Lower leg skin (tissue), 4 donors: ENCODE data around the gene VSNL1. TPM values are rescaled to one million over a fixed set of nuclear protein-coding genes. Genes with fewer than 3 reads are reported as not detected.
A peak's percentile ranks its signal among the peaks of the same experiment; 100 is the strongest.

Experiments
- DNase-seq, 2 donors: peaks; one replicate each; pipeline ENCODE4 v3.0.0-alpha.2; 2019; ENCODE audit warnings: low spot score in 2 of 2
- H3K4me3 ChIP-seq: fragments of 200-600 bp; sonication (generic); 2 replicates; pipeline ENCODE4 v1.5.1; 2017; ENCODE audit warnings: mild to moderate bottlenecking, low read depth; ENCODE audit not compliant: poor library complexity, severe bottlenecking
- CTCF ChIP-seq, 3 donors: fragments of 450-650 bp; IDR thresholded peaks; one replicate each; pipeline ENCODE4 v1.5.1; 2016; ENCODE audit warnings: antibody characterized with exemption in 3 of 3, mild to moderate bottlenecking in 3 of 3, moderate library complexity in 2 of 3
- POLR2A ChIP-seq, 2 donors: fragments of 450-650 bp; IDR thresholded peaks; one replicate each; pipeline ENCODE4 v1.6.1; 2016 to 2017; ENCODE audit warnings: antibody characterized with exemption in 2 of 2, mild to moderate bottlenecking in 1 of 2, moderate library complexity in 1 of 2
- WGBS, 2 donors: methylation state at CpG; one replicate each; pipeline ENCODE4 v1.1.5; 2018; 5-methylcytosine and 5-hydroxymethylcytosine counted together
- intact Hi-C: fragments of 100-400 bp; cut with DNase I; formaldehyde crosslinking; loops from one replicate; pipeline ENCODE4 v1.15.0; 2023; ENCODE audit warnings: low total_unique reads
- total RNA-seq, 4 donors: library from RNA; depleted of rRNA; stranded (reverse); fragments of >200 nt; gene quantifications; one replicate each; pipeline ENCODE4 v1.1.0, GENCODE V29; 2016

Gene VSNL1
- total RNA-seq, 4 donors from 2014 or later, result 4.9 to 17.7 (median 9.5) TPM

GRCh38 chr2:17522303-17522702 is 18.2 kb upstream of the VSNL1 start:
- intact Hi-C loops, result no loop called here
- H3K4me3 ChIP-seq, result no peak overlapping the region
- WGBS, 2 donors, result 85 to 89% methylated on average over 6 of the region's 6 CpGs
- DNase-seq, result no peak
- no peak for TF ChIP-seq POLR2A (IDR thresholded peaks at IDR 0.05)
- TF ChIP-seq CTCF (IDR thresholded peaks at IDR 0.05), result no peak

GRCh38 chr2:17529771-17530170 is 10.7 kb upstream of the VSNL1 start:
- intact Hi-C loops, result no loop called here
- TF ChIP-seq CTCF (IDR thresholded peaks at IDR 0.05) (no peak), POLR2A (IDR thresholded peaks at IDR 0.05) (no peak)
- DNase-seq, result no peak
- 71 to 75% methylated on average over 2 of the region's 2 CpGs for WGBS, 2 donors
- no peak overlapping the region for H3K4me3 ChIP-seq

- no peak overlapping the region for H3K4me3 ChIP-seq
- DNase-seq, result no peak
- intact Hi-C loops, result no loop called here
- no peak for TF ChIP-seq CTCF (IDR thresholded peaks at IDR 0.05)
- TF ChIP-seq POLR2A (IDR thresholded peaks at IDR 0.05), result no peak
- 82 to 83% methylated on average over 2 of the region's 2 CpGs for WGBS, 2 donors
Observed at GRCh38 chr2:17533546-17533945, 7.0 kb upstream of the VSNL1 start.

GRCh38 chr2:17536416-17536815 is 4.1 kb upstream of the VSNL1 start:
- H3K4me3 ChIP-seq, result no peak overlapping the region
- no peak for DNase-seq
- 79 to 83% methylated on average over 2 of the region's 2 CpGs for WGBS, 2 donors
- TF ChIP-seq CTCF (IDR thresholded peaks at IDR 0.05), result no peak
- no peak for TF ChIP-seq POLR2A (IDR thresholded peaks at IDR 0.05)
- intact Hi-C loops, result no loop called here

GRCh38 chr2:17538022-17538843 is 2.3 kb upstream of the VSNL1 start:
- DNase-seq, result no peak
- 3% methylated on average over 30 of the region's 30 CpGs for WGBS, 2 donors
- H3K4me3 ChIP-seq, result peak overlapping the region; percentile 23
- TF ChIP-seq POLR2A (IDR thresholded peaks at IDR 0.05) (no peak), CTCF (IDR thresholded peaks at IDR 0.05) (no peak)
- intact Hi-C loops, result no loop called here
